Measurements from ENCODE around the gene CDH23.

- TF ChIP-seq, protein P1, sequence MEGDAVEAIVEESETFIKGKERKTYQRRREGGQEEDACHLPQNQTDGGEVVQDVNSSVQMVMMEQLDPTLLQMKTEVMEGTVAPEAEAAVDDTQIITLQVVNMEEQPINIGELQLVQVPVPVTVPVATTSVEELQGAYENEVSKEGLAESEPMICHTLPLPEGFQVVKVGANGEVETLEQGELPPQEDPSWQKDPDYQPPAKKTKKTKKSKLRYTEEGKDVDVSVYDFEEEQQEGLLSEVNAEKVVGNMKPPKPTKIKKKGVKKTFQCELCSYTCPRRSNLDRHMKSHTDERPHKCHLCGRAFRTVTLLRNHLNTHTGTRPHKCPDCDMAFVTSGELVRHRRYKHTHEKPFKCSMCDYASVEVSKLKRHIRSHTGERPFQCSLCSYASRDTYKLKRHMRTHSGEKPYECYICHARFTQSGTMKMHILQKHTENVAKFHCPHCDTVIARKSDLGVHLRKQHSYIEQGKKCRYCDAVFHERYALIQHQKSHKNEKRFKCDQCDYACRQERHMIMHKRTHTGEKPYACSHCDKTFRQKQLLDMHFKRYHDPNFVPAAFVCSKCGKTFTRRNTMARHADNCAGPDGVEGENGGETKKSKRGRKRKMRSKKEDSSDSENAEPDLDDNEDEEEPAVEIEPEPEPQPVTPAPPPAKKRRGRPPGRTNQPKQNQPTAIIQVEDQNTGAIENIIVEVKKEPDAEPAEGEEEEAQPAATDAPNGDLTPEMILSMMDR (optimal IDR thresholded peaks at IDR 0.05 in 1 of 3, IDR thresholded peaks at IDR 0.05 in 1 of 3, conservative IDR thresholded peaks at IDR 0.05 in 1 of 3; ENCODE audit: extremely low read depth in 1 of 3, insufficient read depth in 2 of 3, low read length in 3 of 3), result no peak
- TF ChIP-seq EZH2 (IDR thresholded peaks at IDR 0.05; ENCODE audit: low read length), result no peak
Observed at GRCh38 chr10:71582506-71583475, 186.1 kb downstream of the CDH23 start.
